Measurements from ENCODE around the gene MTURN. TPM values are rescaled to one million over a fixed set of nuclear protein-coding genes. Genes with fewer than 3 reads are reported as not detected.

The MTURN gene
- polyA plus RNA-seq, 2 of the 4 experiments (the other 2 are of a cell fraction), result 2.3 to 2.5 TPM

DNA sequence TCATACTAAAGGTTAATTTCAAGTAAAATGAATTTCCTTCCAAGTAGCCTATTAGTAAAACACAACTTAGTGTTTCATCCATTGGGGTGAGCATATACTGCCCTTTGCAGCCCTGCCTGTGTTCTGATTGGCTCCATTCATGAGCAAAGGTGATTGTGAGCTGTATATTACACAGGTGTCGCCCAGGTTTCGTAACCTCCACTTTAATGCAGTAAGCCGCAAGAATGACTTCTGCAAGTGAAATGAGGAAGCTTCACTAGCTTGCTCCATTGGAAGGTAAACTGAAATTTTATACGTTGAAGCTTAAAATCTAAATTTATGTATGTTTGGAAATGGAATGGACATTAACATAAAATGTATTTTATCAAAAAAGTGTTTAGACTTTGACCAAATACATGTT lies 24.4 kb downstream of the MTURN start:
- CTCF ChIA-PET, result interaction anchor here (1.0 to 1.3 kb wide), 2 partner anchors 12 to 117 kb away, joined by 3 to 4 read pairs; no protein-coding TSS in a partner anchor
- Histone ChIP-seq H3K4me2 (no peak overlapping the region), H3K4me1 (peaks cover 22% of the 10 kb centered on the region), H3K27ac (no peak overlapping the region), H3K4me3 (no peak overlapping the region), H3K9me3 (no peaks in the 10 kb centered on the region)
- no peak for TF ChIP-seq JUN (IDR thresholded peaks at IDR 0.05)
- TF ChIP-seq, protein P1, sequence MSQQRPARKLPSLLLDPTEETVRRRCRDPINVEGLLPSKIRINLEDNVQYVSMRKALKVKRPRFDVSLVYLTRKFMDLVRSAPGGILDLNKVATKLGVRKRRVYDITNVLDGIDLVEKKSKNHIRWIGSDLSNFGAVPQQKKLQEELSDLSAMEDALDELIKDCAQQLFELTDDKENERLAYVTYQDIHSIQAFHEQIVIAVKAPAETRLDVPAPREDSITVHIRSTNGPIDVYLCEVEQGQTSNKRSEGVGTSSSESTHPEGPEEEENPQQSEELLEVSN (IDR thresholded peaks at IDR 0.05; ENCODE audit: borderline replicate concordance, low read depth), result no peak
- TF ChIP-seq, protein P2, sequence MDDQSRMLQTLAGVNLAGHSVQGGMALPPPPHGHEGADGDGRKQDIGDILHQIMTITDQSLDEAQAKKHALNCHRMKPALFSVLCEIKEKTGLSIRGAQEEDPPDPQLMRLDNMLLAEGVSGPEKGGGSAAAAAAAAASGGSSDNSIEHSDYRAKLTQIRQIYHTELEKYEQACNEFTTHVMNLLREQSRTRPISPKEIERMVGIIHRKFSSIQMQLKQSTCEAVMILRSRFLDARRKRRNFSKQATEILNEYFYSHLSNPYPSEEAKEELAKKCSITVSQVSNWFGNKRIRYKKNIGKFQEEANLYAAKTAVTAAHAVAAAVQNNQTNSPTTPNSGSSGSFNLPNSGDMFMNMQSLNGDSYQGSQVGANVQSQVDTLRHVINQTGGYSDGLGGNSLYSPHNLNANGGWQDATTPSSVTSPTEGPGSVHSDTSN (IDR thresholded peaks at IDR 0.05), result no peak
- POLR2A ChIA-PET, result no interaction called here
- ATAC-seq, result no peak
- 91% methylated on average over 4 of the region's 4 CpGs for WGBS (ENCODE audit: missing lambda C conversion rate)
- no peak for DNase-seq (ENCODE audit: low read depth in 1 of 2, low spot score in 1 of 2)
- no peak for FAIRE-seq

- Histone ChIP-seq H3K4me2 (no peak overlapping the region), H3K9me3 (no peaks in the 10 kb centered on the region), H3K4me1 (peaks cover 22% of the 10 kb centered on the region), H3K4me3 (no peak overlapping the region), H3K27ac (no peak overlapping the region)
- CTCF ChIA-PET, result interaction anchor here (0.9 to 1.4 kb wide), 4 partner anchors 11 to 405 kb away, joined by 3 to 5 read pairs (median 4); no protein-coding TSS in a partner anchor
- 47% methylated on average over 6 of the region's 6 CpGs for WGBS (ENCODE audit: missing lambda C conversion rate)
- ATAC-seq (peak; percentile 63 to 68; a peak in 5 of 6 replicates), DNase-seq (ENCODE audit: low read depth in 1 of 2, low spot score in 1 of 2) (peak in 1 of 2 experiments; percentile 31), FAIRE-seq (no peak)
- POLR2A ChIA-PET, result no interaction called here
- TF ChIP-seq NR3C1 (IDR thresholded peaks at IDR 0.05) (no peak), ESRRA (IDR thresholded peaks at IDR 0.05; ENCODE audit: borderline replicate concordance, low read length) (0 out of 2 replicates have a peak, but pooled peaks have one; percentile 67)
These were observed 24.9 kb downstream of the MTURN start for GRCh38 chr7:30159698-30160143.

DNA sequence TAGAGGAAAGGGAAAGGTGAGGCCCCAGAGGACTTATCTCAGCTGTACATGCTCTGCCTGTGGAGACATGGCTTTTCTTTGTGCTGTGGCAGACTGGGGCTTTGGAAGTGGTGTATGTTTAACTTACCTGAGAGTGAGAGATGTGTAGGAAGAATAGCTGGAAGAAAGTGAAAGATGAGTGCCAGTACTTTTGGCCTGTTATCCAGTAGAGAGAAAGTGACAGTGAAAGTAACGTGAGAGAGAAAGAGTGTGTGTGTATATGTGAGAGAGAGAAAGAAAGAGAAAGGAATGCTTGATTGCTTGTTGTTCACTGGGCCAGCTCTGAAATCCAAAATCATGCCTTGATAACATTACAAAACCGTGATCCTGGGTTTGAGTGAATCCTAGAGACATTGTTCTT lies 25.5 kb downstream of the MTURN start:
- FAIRE-seq (no peak), ATAC-seq (no peak), DNase-seq (ENCODE audit: low read depth in 1 of 2, low spot score in 1 of 2) (no peak)
- H3K4me1 ChIP-seq, result peaks cover 22% of the 10 kb centered on the region
- POLR2A ChIA-PET, result no interaction called here
- no peak overlapping the region for H3K27ac ChIP-seq
- H3K9me3 ChIP-seq, result no peaks in the 10 kb centered on the region
- H3K4me2 ChIP-seq, result no peak overlapping the region
- TF ChIP-seq RNF2 (IDR thresholded peaks at IDR 0.05; ENCODE audit: borderline replicate concordance, low read depth) (no peak), EHMT2 (IDR thresholded peaks at IDR 0.05; ENCODE audit: low read depth) (no peak), ZSCAN20 (CRISPR knock-in tag; IDR thresholded peaks at IDR 0.05) (no peak), FOXS1 (CRISPR knock-in tag; IDR thresholded peaks at IDR 0.05) (no peak), KDM5A (IDR thresholded peaks at IDR 0.05) (no peak), RCOR1 (IDR thresholded peaks at IDR 0.05; ENCODE audit: low read depth, low read length) (no peak), RFX5 (IDR thresholded peaks at IDR 0.05) (no peak), NPAS2 (CRISPR knock-in tag; IDR thresholded peaks at IDR 0.05; ENCODE audit: borderline replicate concordance) (no peak), ZFP36 (IDR thresholded peaks at IDR 0.05; ENCODE audit: borderline replicate concordance, partially characterized antibody) (no peak), EHF (CRISPR knock-in tag; IDR thresholded peaks at IDR 0.05) (no peak), HEYL (CRISPR knock-in tag; IDR thresholded peaks at IDR 0.05) (no peak)
- TF ChIP-seq, protein P3, sequence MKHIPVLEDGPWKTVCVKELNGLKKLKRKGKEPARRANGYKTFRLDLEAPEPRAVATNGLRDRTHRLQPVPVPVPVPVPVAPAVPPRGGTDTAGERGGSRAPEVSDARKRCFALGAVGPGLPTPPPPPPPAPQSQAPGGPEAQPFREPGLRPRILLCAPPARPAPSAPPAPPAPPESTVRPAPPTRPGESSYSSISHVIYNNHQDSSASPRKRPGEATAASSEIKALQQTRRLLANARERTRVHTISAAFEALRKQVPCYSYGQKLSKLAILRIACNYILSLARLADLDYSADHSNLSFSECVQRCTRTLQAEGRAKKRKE (CRISPR knock-in tag; IDR thresholded peaks at IDR 0.05; ENCODE audit: low read depth), result no peak
- TF ChIP-seq, protein P4, sequence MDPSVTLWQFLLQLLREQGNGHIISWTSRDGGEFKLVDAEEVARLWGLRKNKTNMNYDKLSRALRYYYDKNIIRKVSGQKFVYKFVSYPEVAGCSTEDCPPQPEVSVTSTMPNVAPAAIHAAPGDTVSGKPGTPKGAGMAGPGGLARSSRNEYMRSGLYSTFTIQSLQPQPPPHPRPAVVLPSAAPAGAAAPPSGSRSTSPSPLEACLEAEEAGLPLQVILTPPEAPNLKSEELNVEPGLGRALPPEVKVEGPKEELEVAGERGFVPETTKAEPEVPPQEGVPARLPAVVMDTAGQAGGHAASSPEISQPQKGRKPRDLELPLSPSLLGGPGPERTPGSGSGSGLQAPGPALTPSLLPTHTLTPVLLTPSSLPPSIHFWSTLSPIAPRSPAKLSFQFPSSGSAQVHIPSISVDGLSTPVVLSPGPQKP (IDR thresholded peaks at IDR 0.05; ENCODE audit: low read depth, low read length), result no peak
- TF ChIP-seq, protein P2 (IDR thresholded peaks at IDR 0.05), result no peak
- TF ChIP-seq, protein P5, sequence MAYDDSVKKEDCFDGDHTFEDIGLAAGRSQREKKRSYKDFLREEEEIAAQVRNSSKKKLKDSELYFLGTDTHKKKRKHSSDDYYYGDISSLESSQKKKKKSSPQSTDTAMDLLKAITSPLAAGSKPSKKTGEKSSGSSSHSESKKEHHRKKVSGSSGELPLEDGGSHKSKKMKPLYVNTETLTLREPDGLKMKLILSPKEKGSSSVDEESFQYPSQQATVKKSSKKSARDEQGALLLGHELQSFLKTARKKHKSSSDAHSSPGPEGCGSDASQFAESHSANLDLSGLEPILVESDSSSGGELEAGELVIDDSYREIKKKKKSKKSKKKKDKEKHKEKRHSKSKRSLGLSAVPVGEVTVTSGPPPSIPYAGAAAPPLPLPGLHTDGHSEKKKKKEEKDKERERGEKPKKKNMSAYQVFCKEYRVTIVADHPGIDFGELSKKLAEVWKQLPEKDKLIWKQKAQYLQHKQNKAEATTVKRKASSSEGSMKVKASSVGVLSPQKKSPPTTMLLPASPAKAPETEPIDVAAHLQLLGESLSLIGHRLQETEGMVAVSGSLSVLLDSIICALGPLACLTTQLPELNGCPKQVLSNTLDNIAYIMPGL (CRISPR knock-in tag; IDR thresholded peaks at IDR 0.05; ENCODE audit: borderline replicate concordance), result no peak
- CTCF ChIA-PET, result interaction anchor here (0.9 to 1.4 kb wide), 3 partner anchors 22 to 404 kb away, joined by 3 to 5 read pairs (median 3); no protein-coding TSS in a partner anchor
- 69% methylated on average over 2 of the region's 2 CpGs for WGBS (ENCODE audit: missing lambda C conversion rate)
- no peak overlapping the region for H3K4me3 ChIP-seq
